Measurements from ENCODE around the gene SLC25A38. TPM values are rescaled to one million over a fixed set of nuclear protein-coding genes. Genes with fewer than 3 reads are reported as not detected.

Gene SLC25A38
- total RNA-seq, 2 experiments from 2014 or later: 40.2 to 42.4 TPM

- no peak for DNase-seq
- no peak overlapping the region for H3K27ac Mint-ChIP-seq
- H3K36me3 Mint-ChIP-seq (ENCODE audit: low read depth): no peaks in the 10 kb centered on the region
- ChIA-PET CTCF (interaction anchor here (0.8 kb wide), 1 partner anchor 9 kb away, joined by 5 read pairs; no protein-coding TSS in a partner anchor), POLR2A (no interaction called here)
- no peaks in the 10 kb centered on the region for H3K9me3 Mint-ChIP-seq (ENCODE audit: insufficient read depth)
- H3K4me3 Mint-ChIP-seq: no peak overlapping the region
- ATAC-seq: no peak
- H3K27me3 Mint-ChIP-seq (ENCODE audit: low read depth): peaks cover 4% of the 10 kb centered on the region
- peaks cover 4% of the 10 kb centered on the region for H3K4me1 Mint-ChIP-seq (ENCODE audit: low read depth)
Measured at GRCh38 chr3:39438880-39439279, 55.7 kb downstream of the SLC25A38 start.

GRCh38 chr3:39440316-39440715 lies 57.1 kb downstream of the SLC25A38 start:
- Mint-ChIP-seq H3K9me3 (ENCODE audit: insufficient read depth) (no peaks in the 10 kb centered on the region), H3K27ac (no peak overlapping the region), H3K27me3 (ENCODE audit: low read depth) (peaks cover 6% of the 10 kb centered on the region), H3K36me3 (ENCODE audit: low read depth) (no peaks in the 10 kb centered on the region), H3K4me3 (no peak overlapping the region), H3K4me1 (ENCODE audit: low read depth) (no peaks in the 10 kb centered on the region)
- no peak for DNase-seq
- no peak for ATAC-seq
- POLR2A ChIA-PET: no interaction called here
- CTCF ChIA-PET: no interaction called here

GRCh38 chr3:39443530-39443929 lies 60.4 kb downstream of the SLC25A38 start:
- Mint-ChIP-seq H3K27ac (no peak overlapping the region), H3K4me1 (ENCODE audit: low read depth) (no peaks in the 10 kb centered on the region), H3K27me3 (ENCODE audit: low read depth) (peaks cover 11% of the 10 kb centered on the region), H3K36me3 (ENCODE audit: low read depth) (no peaks in the 10 kb centered on the region), H3K4me3 (no peak overlapping the region), H3K9me3 (ENCODE audit: insufficient read depth) (no peaks in the 10 kb centered on the region)
- POLR2A ChIA-PET: no interaction called here
- CTCF ChIA-PET: interaction anchor here (1.1 kb wide), 2 partner anchors 35 to 56 kb away, joined by 4 read pairs; no protein-coding TSS in a partner anchor
- ATAC-seq: no peak
- no peak for DNase-seq

- Mint-ChIP-seq H3K4me1 (ENCODE audit: low read depth) (no peaks in the 10 kb centered on the region), H3K36me3 (ENCODE audit: low read depth) (no peaks in the 10 kb centered on the region), H3K27ac (no peak overlapping the region), H3K4me3 (no peak overlapping the region), H3K9me3 (ENCODE audit: insufficient read depth) (no peaks in the 10 kb centered on the region), H3K27me3 (ENCODE audit: low read depth) (peaks cover 15% of the 10 kb centered on the region)
- ChIA-PET CTCF (interaction anchor here (0.6 to 5.8 kb wide), 9 partner anchors 9 to 733 kb away, joined by 3 to 76 read pairs (median 4); no protein-coding TSS in a partner anchor), POLR2A (interaction anchor here (1.9 kb wide), 1 partner anchor 39 kb away, joined by 5 read pairs; no protein-coding TSS in a partner anchor)
- ATAC-seq (no peak), DNase-seq (no peak)
Measured at GRCh38 chr3:39445927-39446326, 62.8 kb downstream of the SLC25A38 start.

GRCh38 chr3:39446444-39446843 lies 63.3 kb downstream of the SLC25A38 start:
- DNase-seq: no peak
- Mint-ChIP-seq H3K27me3 (ENCODE audit: low read depth) (peaks cover 16% of the 10 kb centered on the region), H3K4me3 (no peak overlapping the region), H3K4me1 (ENCODE audit: low read depth) (no peaks in the 10 kb centered on the region), H3K9me3 (ENCODE audit: insufficient read depth) (no peaks in the 10 kb centered on the region), H3K36me3 (ENCODE audit: low read depth) (no peaks in the 10 kb centered on the region), H3K27ac (no peak overlapping the region)
- ChIA-PET CTCF (interaction anchor here (0.6 to 5.8 kb wide), 11 partner anchors 9 to 733 kb away, joined by 3 to 76 read pairs (median 4); no protein-coding TSS in a partner anchor), POLR2A (interaction anchor here (1.9 kb wide), 1 partner anchor 39 kb away, joined by 5 read pairs; no protein-coding TSS in a partner anchor)
- no peak for ATAC-seq

Other genes with a start within 250 kb of the SLC25A38 start
- 10 to 100 TPM; 15.6 to 16.0 TPM for gene CSRNP1, start 229.8 kb upstream of the SLC25A38 start, total RNA-seq
- not detected for gene XIRP1, start 190.8 kb upstream of the SLC25A38 start, total RNA-seq
- gene CX3CR1, start 103.3 kb upstream of the SLC25A38 start, total RNA-seq: under 1 TPM; 0.42 to 0.95 TPM
- gene CCR8, start 53.7 kb upstream of the SLC25A38 start, total RNA-seq: under 1 TPM; 0.55 to 0.94 TPM
- gene RPSA, start 23.4 kb downstream of the SLC25A38 start, total RNA-seq: 1,000 to 10,000 TPM; 1,654 to 1,730 TPM
- gene MOBP, start 84.3 kb downstream of the SLC25A38 start, total RNA-seq: not detected